HEK293 (cell line): Measurements from ENCODE around the gene DNAJB6.

ENCODE experiments used
- CTCF ChIA-PET: fragments of 350-600 bp; formaldehyde crosslinking; extraction: SDS; loops from one replicate; lab custom pipeline; 2021; ENCODE audit warnings: antibody characterized with exemption; lab: Yijun Ruan, JAX
- POLR2A ChIA-PET: fragments of 300-600 bp; formaldehyde crosslinking; extraction: SDS; loops from one replicate; lab custom pipeline; 2020; ENCODE audit warnings: antibody characterized with exemption, inconsistent platforms; lab: Yijun Ruan, JAX
- H3K27ac ChIP-seq: fragments of 200-500 bp; sonication (Bioruptor generic); 2 replicates; pipeline ENCODE4 v1.5.1; 2014; ENCODE audit warnings: low read depth, low read length, control low read depth, inconsistent platforms; ENCODE audit errors: extremely low read depth
- H3K36me3 ChIP-seq, 2 experiments: fragments of 200-500 bp in 1 of 2; sonication (Bioruptor generic) in 1 of 2; 1 replicate in 1 of 2; 2 replicates in 1 of 2; pipeline ENCODE4 v1.5.1; 2014 to 2017; ENCODE audit warnings: inconsistent platforms in 2 of 2, low read length in 2 of 2; ENCODE audit not compliant: control insufficient read depth in 2 of 2, insufficient read depth in 1 of 2
- H3K4me1 ChIP-seq: fragments of 200-500 bp; sonication (Bioruptor generic); 2 replicates; pipeline ENCODE4 v1.5.1; 2014; ENCODE audit warnings: mild to moderate bottlenecking, low read length, inconsistent platforms; ENCODE audit not compliant: control insufficient read depth, insufficient read depth
- H3K4me3 ChIP-seq: 2 replicates; pipeline ENCODE4 v1.5.1; 2011; ENCODE audit warnings: low read depth, mild to moderate bottlenecking, control low read depth, low read length, moderate library complexity
- H3K9me3 ChIP-seq: fragments of 200-500 bp; sonication (Bioruptor generic); 2 replicates; pipeline ENCODE4 v1.5.1; 2014; ENCODE audit warnings: low read depth, low read length, inconsistent platforms; ENCODE audit not compliant: control insufficient read depth, insufficient read depth
- GFI1B ChIP-seq: fragments of 450-650 bp; formaldehyde crosslinking; IDR thresholded peaks from 2 replicates; pipeline ENCODE4 v1.5.1; 2016; ENCODE audit warnings: missing biosample characterization, missing genetic modification characterization
- HOXC10 ChIP-seq: sonication (generic); formaldehyde crosslinking; IDR thresholded peaks from 2 replicates; pipeline ENCODE4 v1.8.1; 2023; ENCODE audit warnings: mild to moderate bottlenecking, missing genetic modification reagents
- KLF1 ChIP-seq: fragments of 450-650 bp; formaldehyde crosslinking; IDR thresholded peaks from 2 replicates; pipeline ENCODE4 v1.5.1; 2016; ENCODE audit warnings: missing biosample characterization, missing genetic modification characterization
- KLF10 ChIP-seq: fragments of 450-650 bp; IDR thresholded peaks from 2 replicates; pipeline ENCODE4 v1.5.1; 2018; ENCODE audit warnings: missing biosample characterization, mild to moderate bottlenecking, missing genetic modification characterization
- KLF7 ChIP-seq: fragments of 450-650 bp; formaldehyde crosslinking; IDR thresholded peaks from 2 replicates; pipeline ENCODE4 v1.5.1; 2016; ENCODE audit warnings: missing biosample characterization, missing genetic modification characterization, borderline replicate concordance
- OVOL3 ChIP-seq: fragments of 450-650 bp; formaldehyde crosslinking; IDR thresholded peaks from 2 replicates; pipeline ENCODE4 v1.5.1; 2016; ENCODE audit warnings: missing biosample characterization, missing genetic modification characterization
- PBX3 ChIP-seq: sonication (generic); formaldehyde crosslinking; IDR thresholded peaks from 2 replicates; pipeline ENCODE4 v1.8.1; 2022; ENCODE audit warnings: mild to moderate bottlenecking, moderate library complexity, missing genetic modification reagents
- SP3 ChIP-seq: fragments of 450-650 bp; formaldehyde crosslinking; IDR thresholded peaks from 2 replicates; pipeline ENCODE4 v1.5.1; 2016; ENCODE audit warnings: missing biosample characterization, missing genetic modification characterization
- YY1 ChIP-seq: fragments of 450-650 bp; formaldehyde crosslinking; IDR thresholded peaks from 2 replicates; pipeline ENCODE4 v1.5.1; 2018; ENCODE audit warnings: missing biosample characterization, missing genetic modification characterization
- ZBTB17 ChIP-seq: fragments of 450-650 bp; formaldehyde crosslinking; IDR thresholded peaks from 2 replicates; pipeline ENCODE4 v1.5.1; 2016; ENCODE audit warnings: missing biosample characterization, missing genetic modification characterization
- ZFP3 ChIP-seq: fragments of 450-650 bp; formaldehyde crosslinking; IDR thresholded peaks from 2 replicates; pipeline ENCODE4 v1.5.1; 2016; ENCODE audit warnings: low read depth, missing biosample characterization, missing genetic modification characterization
- ZNF121 ChIP-seq: fragments of 450-650 bp; formaldehyde crosslinking; IDR thresholded peaks from 2 replicates; pipeline ENCODE4 v1.5.1; 2016; ENCODE audit warnings: missing biosample characterization, missing genetic modification characterization
- ZNF16 ChIP-seq: fragments of 450-650 bp; formaldehyde crosslinking; IDR thresholded peaks from 2 replicates; pipeline ENCODE4 v1.5.1; 2016; ENCODE audit warnings: low read depth, missing biosample characterization, missing genetic modification characterization
- ZNF175 ChIP-seq: fragments of 450-650 bp; formaldehyde crosslinking; IDR thresholded peaks from 2 replicates; pipeline ENCODE4 v1.5.1; 2016; ENCODE audit warnings: missing biosample characterization, missing genetic modification characterization
- ZNF404 ChIP-seq: fragments of 450-650 bp; formaldehyde crosslinking; IDR thresholded peaks from 2 replicates; pipeline ENCODE4 v1.5.1; 2017; ENCODE audit warnings: missing biosample characterization, missing genetic modification characterization
- ZNF416 ChIP-seq: fragments of 450-650 bp; formaldehyde crosslinking; IDR thresholded peaks from 2 replicates; pipeline ENCODE4 v1.5.1; 2016; ENCODE audit warnings: missing biosample characterization, missing genetic modification characterization
- ZNF473 ChIP-seq: fragments of 450-650 bp; formaldehyde crosslinking; IDR thresholded peaks from 2 replicates; pipeline ENCODE4 v1.5.1; 2017; ENCODE audit warnings: missing biosample characterization, missing genetic modification characterization
- ZNF518A ChIP-seq: fragments of 450-650 bp; formaldehyde crosslinking; conservative IDR thresholded peaks from 2 replicates; pipeline ENCODE4 v1.5.1; 2016; ENCODE audit warnings: low read depth, missing biosample characterization, missing genetic modification characterization
- ZNF548 ChIP-seq: fragments of 450-650 bp; formaldehyde crosslinking; IDR thresholded peaks from 2 replicates; pipeline ENCODE4 v1.5.1; 2016; ENCODE audit warnings: missing biosample characterization, missing genetic modification characterization
- ZNF623 ChIP-seq: fragments of 450-650 bp; formaldehyde crosslinking; IDR thresholded peaks from 2 replicates; pipeline ENCODE4 v1.5.1; 2016; ENCODE audit warnings: missing biosample characterization, missing genetic modification characterization
- ZNF701 ChIP-seq: fragments of 450-650 bp; formaldehyde crosslinking; IDR thresholded peaks from 2 replicates; pipeline ENCODE4 v1.5.1; 2016; ENCODE audit warnings: missing biosample characterization, missing genetic modification characterization
- ZNF830 ChIP-seq: fragments of 450-650 bp; IDR thresholded peaks from 2 replicates; pipeline ENCODE4 v1.5.0; 2018; ENCODE audit warnings: missing biosample characterization, missing genetic modification characterization, low read depth, mild to moderate bottlenecking, moderate library complexity

DNAJB6 gene

GRCh38 chr7:157405914-157406810 is 69.4 kb downstream of the DNAJB6 start (continued):
- TF ChIP-seq ZNF518A (no peak), ZNF121 (tag by site-specific recombination) (no peak), OVOL3 (no peak), ZNF473 (tag by site-specific recombination) (no peak), ZBTB17 (no peak), ZNF548 (tag by site-specific recombination) (no peak), GFI1B (tag by site-specific recombination) (no peak), ZNF830 (no peak)

- peaks cover 0 to 36% of the 10 kb centered on the region in 2 experiments; a peak in 1 of 3 replicates for H3K36me3 ChIP-seq
- H3K27ac ChIP-seq, result no peak overlapping the region
- H3K9me3 ChIP-seq, result no peaks in the 10 kb centered on the region
- no peak for TF ChIP-seq HOXC10 (CRISPR knock-in tag)
- no peak for TF ChIP-seq ZNF16 (tag by site-specific recombination)
- TF ChIP-seq ZNF701 (tag by site-specific recombination), result no peak
- no peak for TF ChIP-seq ZNF416 (tag by site-specific recombination)
- no peak for TF ChIP-seq OVOL3
- no peak for TF ChIP-seq KLF7 (tag by site-specific recombination)
- TF ChIP-seq ZNF623 (tag by site-specific recombination), result no peak
- TF ChIP-seq ZNF404 (tag by site-specific recombination), result no peak
- TF ChIP-seq ZNF175 (tag by site-specific recombination), result no peak
- no peak for TF ChIP-seq KLF10 (tag by site-specific recombination)
- no peak for TF ChIP-seq YY1 (tag by site-specific recombination)
- no peaks in the 10 kb centered on the region for H3K4me1 ChIP-seq
- ChIA-PET POLR2A (no interaction called here), CTCF (interaction anchor here (0.6 to 1.6 kb wide), 2 partner anchors 9 to 12 kb away, joined by 3 to 8 read pairs; no protein-coding TSS in a partner anchor)
- H3K4me3 ChIP-seq, result no peak overlapping the region
Measured at GRCh38 chr7:157406971-157407370, 70.2 kb downstream of the DNAJB6 start.

- CTCF ChIA-PET, result interaction anchor here (1.6 kb wide), 1 partner anchor 10 kb away, joined by 8 read pairs; no protein-coding TSS in a partner anchor
- Histone ChIP-seq H3K4me1 (no peaks in the 10 kb centered on the region), H3K27ac (no peak overlapping the region), H3K4me3 (no peak overlapping the region), H3K9me3 (no peaks in the 10 kb centered on the region)
- TF ChIP-seq PBX3 (CRISPR knock-in tag), result no peak
- TF ChIP-seq KLF1, result no peak
- no peak for TF ChIP-seq SP3 (tag by site-specific recombination)
- TF ChIP-seq ZFP3, result no peak
- TF ChIP-seq, all 188 proteins: peak for 0
- POLR2A ChIA-PET, result interaction anchor here (0.6 kb wide), 1 partner anchor 631 kb away, joined by 8 read pairs; no protein-coding TSS in a partner anchor
- peaks cover 0 to 36% of the 10 kb centered on the region in 2 experiments; a peak in 1 of 3 replicates for H3K36me3 ChIP-seq
Measured at GRCh38 chr7:157407512-157408257, 70.9 kb downstream of the DNAJB6 start.
